MM.1S (cell line): ENCODE data around the gene ABCB9.

Experiments
- CTCF ChIP-seq: fragments of 300-600 bp; sonication (generic); IDR thresholded peaks from 2 replicates; pipeline ENCODE4 v1.5.1; 2016; ENCODE audit warnings: antibody characterized with exemption, low read length, mixed read lengths
- EZH2 ChIP-seq: fragments of 300-600 bp; sonication (generic); optimal IDR thresholded peaks from 2 replicates; pipeline ENCODE3; 2017; ENCODE audit warnings: low read depth, mild to moderate bottlenecking, antibody characterized with exemption, low read length, mixed read lengths

GRCh38 chr12:122895704-122896636 is 70.3 kb downstream of the ABCB9 start, which contains the start of gene VPS37B:
- TF ChIP-seq CTCF = no peak
- no peak for TF ChIP-seq EZH2
